Progenitor cell of endocrine pancreas (in vitro differentiated cells): Measurements from ENCODE around the gene DDIT3. TPM values are rescaled to one million over a fixed set of nuclear protein-coding genes. Genes with fewer than 3 reads are reported as not detected.
"Not testable (repeated sequence)": the region's sequence is repeated elsewhere in the genome, so short reads cannot be mapped to it uniquely, and the experiment has no call there.

ENCODE experiments used
- DNase-seq: peaks from one replicate; pipeline ENCODE4 v3.0.0; 2021; ENCODE audit warnings: low spot score; ENCODE audit not compliant: unreplicated experiment
- H3K27ac Mint-ChIP-seq: 2 replicates; pipeline ENCODE4 v1.8.0; 2021; ENCODE audit warnings: mild to moderate bottlenecking, moderate library complexity, mixed read lengths
- H3K27me3 Mint-ChIP-seq: 2 replicates; pipeline ENCODE4 v1.8.0; 2021; ENCODE audit warnings: mixed read lengths
- H3K36me3 Mint-ChIP-seq: 2 replicates; pipeline ENCODE4 v1.8.0; 2022; ENCODE audit warnings: mixed read lengths; ENCODE audit not compliant: insufficient read depth
- H3K4me1 Mint-ChIP-seq: 2 replicates; pipeline ENCODE4 v1.8.0; 2021; ENCODE audit warnings: low read depth, mixed read lengths
- H3K4me3 Mint-ChIP-seq: 2 replicates; pipeline ENCODE4 v1.8.0; 2021; ENCODE audit warnings: low read depth, mild to moderate bottlenecking, moderate library complexity, mixed read lengths
- H3K9me3 Mint-ChIP-seq: 2 replicates; pipeline ENCODE4 v1.8.0; 2021; ENCODE audit warnings: low read depth, mixed read lengths
- total RNA-seq: library from RNA; stranded (reverse); gene quantifications from 2 replicates; pipeline ENCODE4 v1.2.1, GENCODE V29; 2021
- TF ChIP-seq, protein P1 (sequence below): fragments of 200-600 bp; sonication (generic); IDR thresholded peaks from one replicate; pipeline ENCODE4 v1.5.0; 2021; ENCODE audit warnings: antibody characterized with exemption, mild to moderate bottlenecking; ENCODE audit not compliant: unreplicated experiment

The DDIT3 gene
- total RNA-seq, 1 donor from 2014 or later: 15.7 TPM

DNA sequence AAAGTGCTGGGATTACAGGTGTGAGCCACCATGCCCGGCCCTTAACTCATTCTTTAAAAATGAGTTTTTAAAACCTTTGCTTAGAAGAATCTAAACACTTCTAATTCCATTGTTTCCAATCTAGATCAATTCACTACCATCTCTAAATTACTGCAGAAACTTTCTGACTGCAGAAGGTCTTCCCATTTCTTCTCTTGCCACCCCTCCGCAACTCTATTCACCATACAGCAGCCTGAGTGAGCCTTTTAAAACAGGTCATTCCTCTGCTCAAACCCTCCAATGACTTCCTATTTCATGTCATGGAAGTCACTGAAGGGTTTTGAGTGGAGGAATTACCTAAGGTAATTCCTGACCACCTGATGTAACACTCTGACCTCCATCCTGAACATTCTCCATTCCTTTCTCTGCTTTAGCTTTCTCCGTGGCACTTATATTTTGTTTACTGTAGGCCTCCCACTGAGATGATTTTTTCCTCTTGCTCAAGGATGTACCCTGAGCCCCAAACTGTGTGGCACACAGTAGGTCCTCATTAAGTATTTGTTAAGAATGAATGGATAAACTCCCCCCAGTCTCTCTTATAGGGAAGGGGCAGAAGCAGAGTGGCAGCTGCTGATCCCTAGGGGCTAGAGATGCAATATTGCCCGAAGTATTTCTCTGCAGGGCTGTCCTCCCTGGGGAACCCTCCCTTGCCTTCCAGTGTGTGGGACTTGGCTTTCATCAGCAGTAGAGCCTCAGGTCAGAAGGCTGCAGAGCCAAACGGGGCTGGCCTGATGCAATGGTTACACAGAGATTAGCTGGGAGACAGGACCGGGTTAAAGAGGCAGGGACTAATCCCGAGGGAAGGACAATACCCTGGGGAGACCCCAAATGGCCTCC, 1.2 kb downstream of the DDIT3 start:
- Mint-ChIP-seq H3K9me3 (no peaks in the 10 kb centered on the region), H3K36me3 (peaks cover 19% of the 10 kb centered on the region), H3K27ac (peak overlapping the region; percentile 100), H3K4me3 (peak overlapping the region; percentile 98), H3K27me3 (no peaks in the 10 kb centered on the region), H3K4me1 (peaks cover 32% of the 10 kb centered on the region)
- DNase-seq: no peak
- TF ChIP-seq, protein P1, sequence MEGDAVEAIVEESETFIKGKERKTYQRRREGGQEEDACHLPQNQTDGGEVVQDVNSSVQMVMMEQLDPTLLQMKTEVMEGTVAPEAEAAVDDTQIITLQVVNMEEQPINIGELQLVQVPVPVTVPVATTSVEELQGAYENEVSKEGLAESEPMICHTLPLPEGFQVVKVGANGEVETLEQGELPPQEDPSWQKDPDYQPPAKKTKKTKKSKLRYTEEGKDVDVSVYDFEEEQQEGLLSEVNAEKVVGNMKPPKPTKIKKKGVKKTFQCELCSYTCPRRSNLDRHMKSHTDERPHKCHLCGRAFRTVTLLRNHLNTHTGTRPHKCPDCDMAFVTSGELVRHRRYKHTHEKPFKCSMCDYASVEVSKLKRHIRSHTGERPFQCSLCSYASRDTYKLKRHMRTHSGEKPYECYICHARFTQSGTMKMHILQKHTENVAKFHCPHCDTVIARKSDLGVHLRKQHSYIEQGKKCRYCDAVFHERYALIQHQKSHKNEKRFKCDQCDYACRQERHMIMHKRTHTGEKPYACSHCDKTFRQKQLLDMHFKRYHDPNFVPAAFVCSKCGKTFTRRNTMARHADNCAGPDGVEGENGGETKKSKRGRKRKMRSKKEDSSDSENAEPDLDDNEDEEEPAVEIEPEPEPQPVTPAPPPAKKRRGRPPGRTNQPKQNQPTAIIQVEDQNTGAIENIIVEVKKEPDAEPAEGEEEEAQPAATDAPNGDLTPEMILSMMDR: no peak

DNA sequence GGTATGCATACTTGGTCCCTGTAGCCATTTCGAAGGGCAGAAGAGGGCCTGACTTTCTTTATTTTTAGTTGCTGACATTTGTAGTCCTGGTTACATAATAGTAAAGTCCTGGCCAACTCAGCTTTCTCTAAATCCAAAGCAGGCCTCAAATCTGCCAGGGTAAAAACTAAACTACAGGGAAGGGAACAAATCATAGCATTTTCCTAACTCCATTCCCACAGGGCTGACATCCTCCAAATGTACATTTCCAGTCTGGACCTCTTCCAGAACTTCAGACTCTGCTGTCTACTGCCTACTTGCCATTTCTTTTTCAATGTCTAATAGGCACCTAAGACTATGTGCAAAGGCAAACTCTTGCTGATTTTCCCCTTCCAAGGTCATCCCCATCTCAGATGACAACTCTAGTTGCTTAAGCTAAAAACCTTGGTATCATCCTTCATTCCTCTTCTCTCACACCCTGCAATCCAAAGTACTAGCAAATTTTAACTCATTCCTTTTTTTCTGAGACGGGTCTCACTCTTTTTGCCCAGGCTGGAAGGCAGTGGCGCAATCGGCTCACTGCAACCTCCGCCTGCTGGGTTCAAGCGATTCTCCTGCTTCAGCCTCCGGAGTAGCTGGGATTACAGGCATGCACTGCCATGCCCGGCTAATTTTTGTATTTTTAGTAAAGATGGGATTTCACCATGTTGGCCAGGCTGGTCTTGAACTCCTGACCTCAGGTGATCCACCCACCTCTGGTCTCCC, 2.0 kb downstream of the DDIT3 start:
- peaks cover 19% of the 10 kb centered on the region for H3K36me3 Mint-ChIP-seq
- H3K27ac Mint-ChIP-seq: peak overlapping the region; percentile 58
- TF ChIP-seq, protein P1: no peak
- H3K27me3 Mint-ChIP-seq: no peaks in the 10 kb centered on the region
- peaks cover 24% of the 10 kb centered on the region for H3K4me1 Mint-ChIP-seq
- DNase-seq: no peak
- peak overlapping the region; percentile 98 for H3K4me3 Mint-ChIP-seq
- H3K9me3 Mint-ChIP-seq: no peaks in the 10 kb centered on the region

DNA sequence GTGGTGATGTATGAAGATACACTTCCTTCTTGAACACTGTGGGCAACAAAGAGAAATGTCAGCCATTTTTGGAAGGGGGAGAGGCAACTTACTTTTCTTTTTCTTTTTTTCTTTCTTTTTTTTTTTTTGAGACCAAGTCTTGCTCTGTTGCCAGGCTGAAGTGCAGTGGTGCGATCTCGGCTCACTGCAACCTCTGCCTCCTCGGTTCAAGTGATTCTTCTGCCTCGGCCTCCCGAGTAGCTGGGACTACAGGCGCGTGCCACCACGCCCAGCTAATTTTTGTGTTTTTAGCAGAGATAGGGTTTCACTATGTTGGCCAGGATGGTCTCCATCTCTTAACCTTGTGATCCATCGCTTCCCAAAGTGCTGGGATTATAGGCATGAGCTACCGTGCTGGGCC, 2.6 kb downstream of the DDIT3 start:
- Mint-ChIP-seq H3K36me3 (peaks cover 25% of the 10 kb centered on the region), H3K4me1 (peaks cover 20% of the 10 kb centered on the region), H3K27ac (peak overlapping the region; percentile 58)
- not testable (repeated sequence) for DNase-seq, H3K27me3 Mint-ChIP-seq, H3K9me3 Mint-ChIP-seq, H3K4me3 Mint-ChIP-seq

DNA sequence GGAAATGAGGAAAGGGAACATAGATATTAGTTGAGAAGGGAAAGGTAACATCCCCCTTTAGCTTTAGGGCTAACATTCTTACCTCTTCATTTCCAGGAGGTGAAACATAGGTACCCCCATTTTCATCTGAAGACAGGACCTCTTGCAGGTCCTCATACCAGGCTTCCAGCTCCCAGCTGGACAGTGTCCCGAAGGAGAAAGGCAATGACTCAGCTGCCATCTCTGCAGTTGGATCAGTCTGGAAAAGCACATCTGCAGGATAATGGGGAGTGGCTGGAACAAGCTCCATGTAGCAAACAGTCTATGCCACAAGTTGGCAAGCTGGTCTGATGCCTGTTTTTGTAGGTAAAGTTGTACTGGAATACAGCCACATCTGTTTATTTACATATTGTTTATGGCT, 3.1 kb downstream of the DDIT3 start:
- no peak overlapping the region for H3K4me3 Mint-ChIP-seq
- peaks cover 20% of the 10 kb centered on the region for H3K4me1 Mint-ChIP-seq
- H3K9me3 Mint-ChIP-seq: no peaks in the 10 kb centered on the region
- H3K27me3 Mint-ChIP-seq: no peaks in the 10 kb centered on the region
- peak overlapping the region; percentile 58 for H3K27ac Mint-ChIP-seq
- TF ChIP-seq, protein P1: no peak
- no peak for DNase-seq
- peaks cover 30% of the 10 kb centered on the region for H3K36me3 Mint-ChIP-seq

DNA sequence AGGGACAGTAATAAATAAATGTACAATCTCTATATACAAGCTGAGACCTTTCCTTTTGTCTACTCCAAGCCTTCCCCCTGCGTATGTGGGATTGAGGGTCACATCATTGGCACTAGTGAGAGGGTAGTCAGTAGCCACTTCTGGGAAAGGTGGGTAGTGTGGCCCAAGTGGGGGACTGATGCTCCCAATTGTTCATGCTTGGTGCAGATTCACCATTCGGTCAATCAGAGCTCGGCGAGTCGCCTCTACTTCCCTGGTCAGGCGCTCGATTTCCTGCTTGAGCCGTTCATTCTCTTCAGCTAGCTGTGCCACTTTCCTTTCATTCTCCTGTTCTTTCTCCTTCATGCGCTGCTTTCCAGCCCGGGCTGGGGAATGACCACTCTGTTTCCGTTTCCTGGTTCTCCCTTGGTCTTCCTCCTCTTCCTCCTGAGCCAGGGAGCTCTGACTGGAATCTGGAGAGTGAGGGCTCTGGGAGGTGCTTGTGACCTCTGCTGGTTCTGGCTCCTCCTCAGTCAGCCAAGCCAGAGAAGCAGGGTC, 3.6 kb downstream of the DDIT3 start:
- TF ChIP-seq, protein P1: no peak
- DNase-seq: no peak
- Mint-ChIP-seq H3K27me3 (no peaks in the 10 kb centered on the region), H3K4me3 (no peak overlapping the region), H3K9me3 (no peaks in the 10 kb centered on the region), H3K27ac (peak overlapping the region; percentile 78), H3K36me3 (peaks cover 30% of the 10 kb centered on the region), H3K4me1 (peaks cover 18% of the 10 kb centered on the region)
